ENCODE results near the gene NFYA.

DNA sequence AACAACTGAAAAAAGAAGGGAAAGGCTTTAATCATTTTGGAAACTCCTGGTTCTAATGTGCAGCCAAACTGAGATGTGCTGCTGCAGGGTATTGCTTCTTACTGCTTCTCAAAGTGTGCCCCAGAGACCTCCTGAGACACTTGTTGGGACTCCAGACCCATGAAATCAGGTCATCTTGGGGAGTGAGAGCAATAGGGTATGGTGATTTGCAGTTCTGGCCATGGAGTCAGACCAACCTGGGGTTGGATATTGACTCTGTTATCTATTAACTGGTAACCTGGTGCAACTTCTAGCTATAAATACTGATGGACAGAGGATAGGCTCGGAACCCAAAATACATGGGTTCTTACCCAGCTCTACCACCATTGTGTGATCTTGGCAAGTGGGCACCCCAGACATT is 26.7 kb upstream of the NFYA start:
- TF ChIP-seq, protein P1, sequence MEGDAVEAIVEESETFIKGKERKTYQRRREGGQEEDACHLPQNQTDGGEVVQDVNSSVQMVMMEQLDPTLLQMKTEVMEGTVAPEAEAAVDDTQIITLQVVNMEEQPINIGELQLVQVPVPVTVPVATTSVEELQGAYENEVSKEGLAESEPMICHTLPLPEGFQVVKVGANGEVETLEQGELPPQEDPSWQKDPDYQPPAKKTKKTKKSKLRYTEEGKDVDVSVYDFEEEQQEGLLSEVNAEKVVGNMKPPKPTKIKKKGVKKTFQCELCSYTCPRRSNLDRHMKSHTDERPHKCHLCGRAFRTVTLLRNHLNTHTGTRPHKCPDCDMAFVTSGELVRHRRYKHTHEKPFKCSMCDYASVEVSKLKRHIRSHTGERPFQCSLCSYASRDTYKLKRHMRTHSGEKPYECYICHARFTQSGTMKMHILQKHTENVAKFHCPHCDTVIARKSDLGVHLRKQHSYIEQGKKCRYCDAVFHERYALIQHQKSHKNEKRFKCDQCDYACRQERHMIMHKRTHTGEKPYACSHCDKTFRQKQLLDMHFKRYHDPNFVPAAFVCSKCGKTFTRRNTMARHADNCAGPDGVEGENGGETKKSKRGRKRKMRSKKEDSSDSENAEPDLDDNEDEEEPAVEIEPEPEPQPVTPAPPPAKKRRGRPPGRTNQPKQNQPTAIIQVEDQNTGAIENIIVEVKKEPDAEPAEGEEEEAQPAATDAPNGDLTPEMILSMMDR (IDR thresholded peaks at IDR 0.05), result no peak
- TF ChIP-seq EZH2 (IDR thresholded peaks at IDR 0.05) (no peak), EZH2phosphoT487 (IDR thresholded peaks at IDR 0.05) (no peak)
